Small intestine (tissue), 7 donors: ENCODE results near the gene POLR1C. TPM values are rescaled to one million over a fixed set of nuclear protein-coding genes. Genes with fewer than 3 reads are reported as not detected.

Source experiments
- DNase-seq, 2 donors: peaks; one replicate each; pipeline versions ENCODE4 v3.0.0 to v3.0.0-alpha.2; 2013
- FAIRE-seq: peaks from 2 replicates; lab custom pipeline; 2012; peaks lifted over from hg19 to GRCh38; lab: Jason Lieb, UNC
- H3K27ac ChIP-seq, 3 donors: one replicate each; pipeline ENCODE4 v1.5.1; 2013; ENCODE audit warnings: low read length in 2 of 3, mild to moderate bottlenecking in 2 of 3, control low read depth in 1 of 3, inconsistent platforms in 1 of 3, low read depth in 1 of 3, moderate library complexity in 1 of 3
- H3K27me3 ChIP-seq, 3 donors: one replicate each; pipeline ENCODE4 v1.6.1; 2013; ENCODE audit warnings: low read length in 3 of 3, inconsistent platforms in 1 of 3; ENCODE audit not compliant: control insufficient read depth in 3 of 3, insufficient read depth in 3 of 3
- H3K36me3 ChIP-seq, 3 donors: one replicate each; pipeline ENCODE4 v1.6.1; 2013; ENCODE audit warnings: low read length in 3 of 3, inconsistent platforms in 1 of 3, low read depth in 1 of 3, mild to moderate bottlenecking in 1 of 3, moderate library complexity in 1 of 3; ENCODE audit not compliant: control insufficient read depth in 3 of 3, insufficient read depth in 2 of 3
- H3K4me1 ChIP-seq, 3 donors: one replicate each; pipeline ENCODE4 v1.6.1; 2013; ENCODE audit warnings: low read length in 2 of 3, inconsistent platforms in 1 of 3, low read depth in 1 of 3, mild to moderate bottlenecking in 1 of 3, moderate library complexity in 1 of 3; ENCODE audit not compliant: control insufficient read depth in 3 of 3, insufficient read depth in 2 of 3
- H3K4me3 ChIP-seq, 3 donors: one replicate each; pipeline ENCODE4 v1.5.1; 2013; ENCODE audit warnings: low read length in 3 of 3, control low read depth in 1 of 3, inconsistent platforms in 1 of 3, low read depth in 1 of 3, mild to moderate bottlenecking in 1 of 3, moderate library complexity in 1 of 3
- H3K9me3 ChIP-seq, 2 donors: one replicate each; pipeline ENCODE4 v1.6.1; 2013; ENCODE audit warnings: low read depth in 1 of 2, low read length in 1 of 2; ENCODE audit not compliant: control insufficient read depth in 2 of 2, insufficient read depth in 1 of 2
- WGBS, 3 donors: extraction: QIAGEN DNeasy Blood & Tissue Kit; methylation state at CpG; one replicate each; pipeline ENCODE4 v1.1.7; 2013; 5-methylcytosine and 5-hydroxymethylcytosine counted together
- polyA plus RNA-seq, 4 donors: library from polyadenylated mRNA; stranded (reverse) in 3 of 4; unstranded in 1 of 4; fragments of 200-250 nt in 3 of 4; fragments of 120-200 nt in 1 of 4; gene quantifications; one replicate each; pipeline versions ENCODE4 v1.2.1 to v1.2.3, GENCODE V29; 2013
- donor health status: healthy with polysubstance abuse.
- donor health status: control.
- donor health status: control.
- donor health status: Bipolar disorder and iron deficiency.
- donor health status: healthy.

POLR1C gene
- polyA plus RNA-seq, 4 donors = 10.0 to 38.7 (median 23.7) TPM

- H3K9me3 ChIP-seq = no peaks in the 10 kb centered on the region
- DNase-seq = no peak
- 94 to 100% (median 97%) methylated on average over 4 of the region's 4 CpGs for whole genome bisulfite sequencing, 3 donors
- no peaks in the 10 kb centered on the region for H3K4me1 ChIP-seq
- no peaks in the 10 kb centered on the region for H3K27me3 ChIP-seq
- no peaks in the 10 kb centered on the region for H3K36me3 ChIP-seq
- no peak for FAIRE-seq
- no peak overlapping the region for H3K4me3 ChIP-seq
- H3K27ac ChIP-seq = no peak overlapping the region
These were observed 44.4 kb upstream of the POLR1C start for GRCh38 chr6:43472515-43472914.

GRCh38 chr6:43475516-43475915 lies 41.4 kb upstream of the POLR1C start:
- H3K9me3 ChIP-seq = no peaks in the 10 kb centered on the region
- no peaks in the 10 kb centered on the region for H3K27me3 ChIP-seq
- FAIRE-seq (no peak), DNase-seq (no peak)
- peaks cover 0 to 3% (median 0%) of the 10 kb centered on the region in 3 donors for H3K36me3 ChIP-seq
- peaks cover 0 to 12% (median 6%) of the 10 kb centered on the region in 3 donors for H3K4me1 ChIP-seq
- 82 to 94% (median 91%) methylated on average over 6 of the region's 6 CpGs for WGBS, 3 donors
- H3K27ac ChIP-seq = no peak overlapping the region
- H3K4me3 ChIP-seq = no peak overlapping the region

GRCh38 chr6:43476746-43477145 lies 40.1 kb upstream of the POLR1C start:
- WGBS, 3 donors = 10 to 31% (median 17%) methylated on average over 2 of the region's 2 CpGs
- no peak for FAIRE-seq
- DNase-seq = peak in 1 of 2 donors; percentile 29
- Histone ChIP-seq H3K4me3 (peak overlapping the region in 1 of 3 donors; percentile 53), H3K9me3 (no peaks in the 10 kb centered on the region), H3K27me3 (no peaks in the 10 kb centered on the region), H3K36me3 (peaks cover 0 to 3% (median 0%) of the 10 kb centered on the region in 3 donors), H3K27ac (peak overlapping the region in 1 of 3 donors; percentile 15), H3K4me1 (peaks cover 0 to 22% (median 8%) of the 10 kb centered on the region in 3 donors)

- Histone ChIP-seq H3K36me3 (peaks cover 0 to 3% (median 0%) of the 10 kb centered on the region in 3 donors), H3K4me3 (peak within 1 kb of the TSS; percentile 53 to 86 (median 83)), H3K9me3 (no peaks in the 10 kb centered on the region), H3K27me3 (no peaks in the 10 kb centered on the region), H3K27ac (peak within 1 kb of the TSS; percentile 14 to 82 (median 60)), H3K4me1 (peaks cover 0 to 25% (median 10%) of the 10 kb centered on the region in 3 donors)
- DNase-seq (peak; percentile 88 to 95), FAIRE-seq (no peak)
- WGBS, 3 donors = 1% methylated on average over 30 to 34 of the region's 34 CpGs
These were observed 39.5 kb upstream of the POLR1C start, which contains the start of gene TJAP1 for GRCh38 chr6:43477235-43478007. TSS of gene TJAP1 (plus strand) at chr6:43477570. CDS start at chr6:43499002, 21,432 bp downstream.

- DNase-seq (no peak), FAIRE-seq (no peak)
- H3K27ac ChIP-seq = peak overlapping the region; percentile 14 to 82 (median 60)
- H3K4me3 ChIP-seq = peak overlapping the region; percentile 53 to 86 (median 83)
- peaks cover 0 to 28% (median 15%) of the 10 kb centered on the region in 3 donors for H3K4me1 ChIP-seq
- H3K36me3 ChIP-seq = peaks cover 0 to 6% (median 0%) of the 10 kb centered on the region in 3 donors
- no peaks in the 10 kb centered on the region for H3K9me3 ChIP-seq
- no peaks in the 10 kb centered on the region for H3K27me3 ChIP-seq
- WGBS, 3 donors = 8 to 20% (median 9%) methylated on average over 3 of the region's 3 CpGs
These were observed 38.9 kb upstream of the POLR1C start for GRCh38 chr6:43478008-43478372.

GRCh38 chr6:43481075-43481474 lies 35.8 kb upstream of the POLR1C start:
- 82 to 86% (median 85%) methylated on average over 2 of the region's 2 CpGs for WGBS, 3 donors
- no peak for FAIRE-seq
- Histone ChIP-seq H3K27me3 (no peaks in the 10 kb centered on the region), H3K9me3 (no peaks in the 10 kb centered on the region), H3K4me1 (peaks cover 0 to 28% (median 15%) of the 10 kb centered on the region in 3 donors), H3K4me3 (no peak overlapping the region), H3K36me3 (peaks cover 0 to 10% (median 0%) of the 10 kb centered on the region in 3 donors), H3K27ac (peak overlapping the region in 2 of 3 donors; percentile 63 to 78)
- DNase-seq = peak in 1 of 2 donors; percentile 17

- peaks cover 0 to 28% (median 15%) of the 10 kb centered on the region in 3 donors for H3K4me1 ChIP-seq
- H3K36me3 ChIP-seq = peaks cover 0 to 12% (median 0%) of the 10 kb centered on the region in 3 donors
- peak overlapping the region; percentile 17 to 78 (median 66) for H3K27ac ChIP-seq
- no peaks in the 10 kb centered on the region for H3K27me3 ChIP-seq
- H3K9me3 ChIP-seq = no peaks in the 10 kb centered on the region
- H3K4me3 ChIP-seq = no peak overlapping the region
- WGBS, 3 donors = 40 to 70% (median 41%) methylated on average over 11 of the region's 11 CpGs
- DNase-seq (peak; percentile 78 to 80), FAIRE-seq (no peak)
These were observed 35.2 kb upstream of the POLR1C start for GRCh38 chr6:43481591-43482236.

- WGBS, 3 donors = 75 to 90% (median 77%) methylated on average over 4 of the region's 4 CpGs
- FAIRE-seq = no peak
- no peak for DNase-seq
These were observed 28.1 kb upstream of the POLR1C start for GRCh38 chr6:43488667-43489276.

More at GRCh38 chr6:43488667-43489276, 28.1 kb upstream of the POLR1C start:
- Histone ChIP-seq H3K4me3 (no peak overlapping the region), H3K9me3 (no peaks in the 10 kb centered on the region), H3K4me1 (peaks cover 5 to 27% (median 18%) of the 10 kb centered on the region in 3 donors), H3K27me3 (no peaks in the 10 kb centered on the region), H3K27ac (no peak overlapping the region), H3K36me3 (peaks cover 0 to 37% (median 2%) of the 10 kb centered on the region in 3 donors)
